Bronchial epithelial cell (primary cell): ENCODE measurements around the gene PRUNE1. TPM values are rescaled to one million over a fixed set of nuclear protein-coding genes. Genes with fewer than 3 reads are reported as not detected.

Source experiments
- DNase-seq: peaks from one replicate; pipeline ENCODE4 v3.0.0-alpha.2; 2010; ENCODE audit warnings: low read depth
- FAIRE-seq: peaks from 2 replicates; lab custom pipeline; 2011; peaks lifted over from hg19 to GRCh38; lab: Jason Lieb, UNC
- H3K27me3 ChIP-seq: 2 replicates; pipeline ENCODE4 v1.5.1; 2011; ENCODE audit warnings: low read length; ENCODE audit not compliant: control insufficient read depth, insufficient read depth
- H3K36me3 ChIP-seq: 2 replicates; pipeline ENCODE4 v1.5.1; 2011; ENCODE audit warnings: low read length; ENCODE audit not compliant: control insufficient read depth, insufficient read depth
- H3K4me3 ChIP-seq: 2 replicates; pipeline ENCODE4 v1.5.1; 2011; ENCODE audit warnings: mild to moderate bottlenecking, low read depth, low read length, control low read depth
- CTCF ChIP-seq: IDR thresholded peaks from 2 replicates; pipeline ENCODE4 v1.5.1; 2011; ENCODE audit warnings: mild to moderate bottlenecking, moderate library complexity, low read length, control low read depth, inconsistent platforms; ENCODE audit not compliant: insufficient read depth, severe bottlenecking
- total RNA-seq: library from RNA; depleted of rRNA; stranded (reverse); fragments of >200 nt; gene quantifications from 2 replicates; pipeline ENCODE4 v1.2.1, GENCODE V29; 2014

Gene PRUNE1
- total RNA-seq, 1 donor from 2014 or later: 6.6 TPM

- TF ChIP-seq CTCF: no peak
- FAIRE-seq: no peak
- Histone ChIP-seq H3K36me3 (peaks cover 3% of the 10 kb centered on the region), H3K27me3 (no peaks in the 10 kb centered on the region), H3K4me3 (no peak overlapping the region)
- no peak for DNase-seq
Observed at GRCh38 chr1:151032164-151032563, 23.9 kb downstream of the PRUNE1 start.

- TF ChIP-seq CTCF: no peak
- H3K4me3 ChIP-seq: no peak overlapping the region
- H3K36me3 ChIP-seq: peaks cover 2% of the 10 kb centered on the region
- H3K27me3 ChIP-seq: no peaks in the 10 kb centered on the region
- no peak for DNase-seq
- no peak for FAIRE-seq
Observed at GRCh38 chr1:151035167-151035566, 26.9 kb downstream of the PRUNE1 start.

- Histone ChIP-seq H3K27me3 (no peaks in the 10 kb centered on the region), H3K36me3 (peaks cover 2% of the 10 kb centered on the region), H3K4me3 (peak within 1 kb of the TSS; percentile 29)
- no peak for TF ChIP-seq CTCF
- FAIRE-seq (no peak), DNase-seq (peak; percentile 54)
Observed at GRCh38 chr1:151036356-151036755, 28.1 kb downstream of the PRUNE1 start, which contains the start of gene BNIPL. BNIPL (plus strand) TSS chr1:151036586; CDS start chr1:151036726, 140 bp downstream.

GRCh38 chr1:151037032-151037431 lies 28.8 kb downstream of the PRUNE1 start:
- no peak for TF ChIP-seq CTCF
- no peaks in the 10 kb centered on the region for H3K27me3 ChIP-seq
- H3K36me3 ChIP-seq: peaks cover 2% of the 10 kb centered on the region
- DNase-seq (no peak), FAIRE-seq (no peak)
- H3K4me3 ChIP-seq: peak overlapping the region; percentile 29

- Histone ChIP-seq H3K27me3 (no peaks in the 10 kb centered on the region), H3K4me3 (no peak overlapping the region), H3K36me3 (no peaks in the 10 kb centered on the region)
- TF ChIP-seq CTCF: no peak
- no peak for DNase-seq
- no peak for FAIRE-seq
Observed at GRCh38 chr1:151039521-151039920, 31.3 kb downstream of the PRUNE1 start.

GRCh38 chr1:151043163-151043562 lies 34.9 kb downstream of the PRUNE1 start:
- Histone ChIP-seq H3K27me3 (no peaks in the 10 kb centered on the region), H3K36me3 (no peaks in the 10 kb centered on the region), H3K4me3 (no peak overlapping the region)
- peak; percentile 84 for FAIRE-seq
- no peak for DNase-seq
- TF ChIP-seq CTCF: no peak
